GM18861 (cell line): Measurements from ENCODE around the gene ZBTB3.
"Not testable (repeated sequence)": the region's sequence is repeated elsewhere in the genome, so short reads cannot be mapped to it uniquely, and the experiment has no call there.

Experiments
- ATAC-seq: cut with Tn5 transposase; IDR thresholded peaks from one replicate; pipeline ENCODE4 v1.9.1; 2021; ENCODE audit not compliant: unreplicated experiment

The ZBTB3 gene

DNA sequence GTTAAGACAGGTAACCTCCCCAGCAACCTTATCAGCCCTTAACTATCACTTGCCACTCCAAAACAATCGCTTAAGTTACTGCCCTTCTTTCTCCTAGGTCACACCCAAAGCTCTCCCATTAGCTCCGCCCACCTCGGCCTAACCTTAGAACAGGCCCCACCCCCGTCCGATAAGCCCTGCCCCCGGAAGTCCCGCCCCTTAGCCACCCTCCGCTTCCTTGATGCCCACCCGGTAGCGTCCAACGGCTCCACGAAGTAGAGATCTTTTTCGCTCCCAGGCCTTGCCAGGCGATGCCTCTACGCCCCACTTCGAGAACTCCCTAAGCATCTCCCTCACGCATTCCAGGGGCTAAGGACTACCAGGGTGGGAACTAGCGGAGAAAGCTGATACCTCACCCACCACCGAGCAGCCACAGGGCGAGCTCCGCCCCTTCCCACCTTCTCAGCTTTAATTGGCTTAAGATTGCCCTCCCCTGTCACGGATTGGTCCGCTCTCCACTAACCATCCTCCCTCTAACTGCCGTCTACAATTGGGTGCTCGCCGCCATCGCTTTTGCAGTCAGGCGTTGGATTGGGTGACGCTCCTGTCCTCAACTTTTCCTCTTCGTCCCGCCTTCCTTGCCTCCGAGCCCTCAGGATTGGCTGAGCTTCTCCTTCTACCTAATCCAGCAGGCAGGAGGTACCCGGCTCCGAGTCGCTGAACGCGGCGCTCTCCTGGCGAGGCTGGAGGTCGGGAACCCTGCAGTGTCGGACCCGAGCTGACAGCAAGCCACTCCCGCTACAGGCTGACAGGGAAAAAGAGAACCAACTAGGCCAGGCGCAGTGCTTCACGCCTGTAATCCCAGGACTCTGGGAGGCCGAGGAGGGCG is at the start of gene ZBTB3:
ZBTB3 (minus strand) TSS at position 425 of the 868 bp plus-strand sequence. CDS start 496 bp downstream, outside the sequence.
- ATAC-seq = peak; percentile 96

DNA sequence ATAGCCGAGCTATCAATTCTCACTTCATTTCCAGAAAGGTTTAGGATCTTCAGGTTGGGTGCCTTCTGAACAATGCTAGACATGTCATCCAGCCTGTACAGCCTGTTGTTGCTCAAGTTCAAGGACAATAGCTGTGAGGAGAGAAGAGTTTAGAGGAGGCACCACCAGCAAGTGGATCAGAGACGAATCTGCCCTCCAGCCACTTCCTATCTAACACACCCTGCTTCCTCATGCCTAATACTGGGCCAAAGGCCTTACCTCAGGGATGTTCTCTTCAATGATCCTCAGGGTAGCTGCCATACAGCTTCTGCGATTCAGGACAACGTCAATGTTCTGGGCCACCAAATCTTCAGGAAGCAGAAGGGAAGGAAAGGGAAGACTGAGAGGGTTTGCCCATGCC is 47.1 kb upstream of the ZBTB3 start:
- ATAC-seq = no peak

DNA sequence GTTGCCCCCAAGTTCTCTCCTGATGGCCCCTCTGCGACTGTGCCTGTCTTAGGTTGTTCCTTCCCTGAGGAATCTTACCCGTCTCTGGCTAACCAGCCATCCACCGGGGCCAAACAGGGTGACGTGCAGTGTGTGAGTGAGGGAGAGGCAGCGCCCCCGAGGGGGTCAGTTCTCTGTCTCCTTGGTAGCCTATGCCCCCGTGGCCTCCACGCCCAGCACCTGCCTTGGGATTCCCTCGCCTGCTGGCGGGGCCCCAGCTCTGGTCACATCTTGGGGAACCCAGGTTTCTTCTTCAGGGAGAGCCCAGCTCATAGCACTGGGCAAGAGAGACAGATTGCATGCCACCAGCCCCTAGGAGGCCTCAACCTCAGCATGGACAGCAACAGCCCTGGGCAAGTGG is 45.5 kb upstream of the ZBTB3 start:
- no peak for ATAC-seq

DNA sequence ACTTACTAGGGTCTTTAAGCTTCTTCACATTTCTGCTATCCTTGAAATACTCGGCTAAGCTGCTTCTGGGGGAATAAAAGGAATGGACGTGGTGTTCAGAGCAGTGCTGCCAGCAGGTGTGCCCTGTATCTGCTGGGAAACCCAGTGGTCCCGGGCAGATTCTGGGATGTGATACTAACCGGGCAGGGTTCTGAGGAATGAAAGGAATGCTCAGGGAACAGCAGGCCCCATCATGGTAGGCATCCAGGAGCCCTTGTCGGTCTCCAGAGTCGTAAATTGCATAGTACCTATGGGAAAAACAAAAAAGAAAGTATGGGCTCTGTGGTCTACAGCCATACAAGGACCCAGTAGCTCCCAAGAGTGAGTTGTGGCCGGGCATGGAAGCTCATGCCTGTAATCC is 42.3 kb upstream of the ZBTB3 start:
- ATAC-seq = no peak

DNA sequence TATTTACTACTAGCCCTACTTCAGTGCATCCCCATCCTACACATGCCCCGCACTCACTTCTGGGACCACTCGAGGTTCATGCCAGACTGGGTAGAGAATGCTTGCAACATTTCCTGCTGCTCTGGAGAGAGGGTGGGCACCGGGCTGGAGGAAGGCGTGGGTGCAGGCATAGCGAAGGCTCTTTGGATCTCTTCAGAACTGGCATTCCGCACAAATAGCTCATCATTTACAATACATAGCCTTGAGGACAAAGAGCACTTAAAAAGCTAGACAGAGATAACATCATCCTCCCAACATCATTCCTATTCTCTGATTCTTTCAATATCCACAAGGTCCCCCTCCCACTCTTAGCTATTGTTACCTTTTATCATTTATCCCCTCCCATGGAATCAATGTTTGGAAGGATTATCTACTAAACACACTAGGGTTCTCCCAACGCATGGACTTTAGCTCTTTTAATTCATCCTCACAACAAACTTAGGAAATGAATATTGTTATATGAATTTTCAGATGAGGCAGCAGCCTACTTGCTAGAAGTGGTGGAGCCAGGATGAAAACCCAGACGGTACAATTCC is 40.3 kb upstream of the ZBTB3 start:
- ATAC-seq = no peak

DNA sequence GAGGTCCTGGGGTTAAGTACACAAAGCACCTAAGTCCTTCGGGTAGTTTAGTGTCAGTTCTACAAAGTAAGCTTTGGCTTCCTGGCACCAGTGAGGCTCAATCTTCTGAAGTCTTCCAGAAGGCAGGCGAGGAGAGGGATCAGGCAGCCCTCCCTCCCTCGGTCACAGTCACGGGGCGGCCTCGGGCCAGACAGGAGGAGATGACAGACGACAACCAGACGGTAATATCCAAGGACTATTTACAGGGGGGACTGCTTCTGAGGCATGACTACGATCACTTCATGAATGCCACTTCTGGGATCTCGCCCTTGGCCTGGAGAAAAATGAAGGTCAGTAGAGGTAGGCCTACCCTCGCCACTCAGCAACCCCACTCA is 38.2 kb upstream of the ZBTB3 start:
- ATAC-seq = no peak

DNA sequence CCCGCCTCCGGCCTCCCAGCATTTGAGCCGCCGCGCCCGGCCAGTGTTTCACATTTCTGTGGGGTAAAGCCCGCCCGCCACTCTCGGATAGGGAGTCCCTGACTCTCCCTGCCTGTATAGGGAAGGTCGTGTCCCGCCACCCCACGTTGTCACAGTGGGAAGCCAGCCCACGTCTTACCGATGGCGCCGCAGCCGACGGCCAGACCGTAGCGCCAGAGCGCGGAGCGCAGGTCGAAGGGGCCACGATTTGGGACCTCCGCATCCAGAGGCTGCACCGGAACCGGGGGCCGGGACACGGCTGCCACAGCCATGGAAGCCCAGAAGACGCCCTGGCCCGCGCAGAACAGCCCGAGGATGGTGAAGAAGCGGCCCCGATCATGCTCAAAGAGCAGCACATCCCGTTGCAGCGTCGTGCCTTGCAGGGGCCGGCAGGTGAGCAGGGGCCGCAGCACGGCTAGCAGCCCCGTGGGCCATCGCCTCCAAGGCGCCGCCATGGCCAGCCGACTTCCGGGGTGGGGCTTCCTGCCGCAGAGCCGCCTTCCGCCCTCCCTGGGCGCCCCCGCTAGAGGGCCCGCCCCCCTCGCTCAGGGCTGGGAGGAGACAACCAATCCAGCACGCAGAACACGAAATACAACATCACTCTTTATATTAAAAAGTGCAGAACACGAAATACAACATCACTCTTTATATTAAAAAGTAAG is 37.7 kb upstream of the ZBTB3 start, which contains the start of gene TMEM223:
TMEM223 (minus strand) TSS at position 506 of the 701 bp plus-strand sequence; CDS start at position 494, 12 bp downstream.
- peak; percentile 48 for ATAC-seq

DNA sequence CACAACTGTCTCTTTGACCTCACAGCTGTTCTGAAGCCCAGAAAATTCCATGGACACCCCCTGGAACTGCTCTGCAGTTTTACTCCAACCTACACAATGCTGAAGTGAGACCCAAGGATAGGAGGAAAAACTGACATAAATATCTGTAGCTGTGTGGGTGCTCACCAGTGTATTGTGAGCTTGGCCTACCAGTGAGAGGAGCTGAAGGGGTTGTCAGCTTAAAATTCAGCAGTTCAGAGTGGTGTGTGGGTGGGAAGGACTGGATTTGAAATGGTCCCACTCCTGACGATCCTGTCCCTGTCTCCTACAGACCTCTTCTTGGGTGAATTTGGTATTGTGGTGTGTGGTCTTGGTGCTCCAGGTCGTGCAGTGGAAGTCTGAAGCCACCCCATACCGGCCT is 35.6 kb upstream of the ZBTB3 start:
- no peak for ATAC-seq

DNA sequence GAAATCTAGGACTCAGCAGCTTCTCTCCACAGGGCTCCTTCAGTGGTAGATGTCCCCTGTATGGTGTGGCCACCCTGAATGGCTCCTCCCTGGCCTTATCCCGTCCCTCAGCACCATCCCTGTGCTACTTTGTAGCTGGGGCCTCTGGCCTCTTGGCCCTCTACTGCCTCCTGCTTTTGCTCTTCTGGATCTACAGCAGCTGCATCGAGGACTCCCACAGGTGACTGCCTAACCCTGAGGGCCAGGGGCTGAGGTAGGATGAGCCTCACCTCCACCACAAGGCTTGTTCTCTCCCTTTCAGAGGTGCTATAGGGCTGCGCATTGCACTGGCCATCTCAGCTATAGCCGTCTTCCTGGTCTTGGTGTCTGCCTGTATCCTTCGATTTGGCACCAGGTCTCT is 35.0 kb upstream of the ZBTB3 start:
- no peak for ATAC-seq

DNA sequence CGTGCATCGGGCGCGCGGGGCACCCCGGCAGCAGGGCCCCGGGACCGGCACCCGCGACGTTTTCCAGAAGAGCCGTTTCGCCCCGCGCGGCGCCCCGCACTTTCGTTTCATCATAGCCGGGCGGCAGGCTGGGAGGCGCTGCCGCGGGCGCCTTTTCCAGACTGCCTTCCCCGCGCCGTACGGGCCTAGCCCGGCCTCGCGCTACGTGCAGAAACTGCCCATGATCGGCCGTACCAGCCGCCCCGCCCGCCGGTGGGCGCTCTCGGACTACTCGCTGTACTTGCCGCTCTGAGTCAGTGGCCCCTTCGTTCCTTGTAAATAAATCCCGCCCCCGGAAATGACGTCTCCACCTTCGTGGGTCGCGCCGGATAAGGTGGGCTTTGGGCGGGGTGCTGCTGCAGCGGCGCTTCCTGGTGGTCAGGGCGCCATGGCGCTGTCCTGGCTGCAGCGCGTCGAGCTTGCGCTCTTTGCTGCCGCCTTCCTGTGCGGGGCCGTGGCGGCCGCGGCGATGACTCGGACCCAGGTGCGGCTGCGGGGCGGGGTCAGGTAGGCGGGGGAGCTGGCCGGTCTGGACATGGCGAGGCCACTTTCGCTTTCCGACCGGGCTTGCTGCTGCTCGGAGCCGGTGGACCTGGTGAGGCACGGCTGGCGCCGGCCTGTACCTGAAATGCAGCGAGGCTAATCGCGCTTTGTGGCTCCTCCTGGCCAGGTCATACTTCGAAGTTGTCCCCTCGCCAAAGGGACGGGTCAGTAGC is 33.2 kb upstream of the ZBTB3 start, which contains the start of gene TMEM179B:
TMEM179B (plus strand) TSS at position 398 of the 755 bp plus-strand sequence; CDS start at position 428, 30 bp downstream.
- peak; percentile 39 for ATAC-seq

DNA sequence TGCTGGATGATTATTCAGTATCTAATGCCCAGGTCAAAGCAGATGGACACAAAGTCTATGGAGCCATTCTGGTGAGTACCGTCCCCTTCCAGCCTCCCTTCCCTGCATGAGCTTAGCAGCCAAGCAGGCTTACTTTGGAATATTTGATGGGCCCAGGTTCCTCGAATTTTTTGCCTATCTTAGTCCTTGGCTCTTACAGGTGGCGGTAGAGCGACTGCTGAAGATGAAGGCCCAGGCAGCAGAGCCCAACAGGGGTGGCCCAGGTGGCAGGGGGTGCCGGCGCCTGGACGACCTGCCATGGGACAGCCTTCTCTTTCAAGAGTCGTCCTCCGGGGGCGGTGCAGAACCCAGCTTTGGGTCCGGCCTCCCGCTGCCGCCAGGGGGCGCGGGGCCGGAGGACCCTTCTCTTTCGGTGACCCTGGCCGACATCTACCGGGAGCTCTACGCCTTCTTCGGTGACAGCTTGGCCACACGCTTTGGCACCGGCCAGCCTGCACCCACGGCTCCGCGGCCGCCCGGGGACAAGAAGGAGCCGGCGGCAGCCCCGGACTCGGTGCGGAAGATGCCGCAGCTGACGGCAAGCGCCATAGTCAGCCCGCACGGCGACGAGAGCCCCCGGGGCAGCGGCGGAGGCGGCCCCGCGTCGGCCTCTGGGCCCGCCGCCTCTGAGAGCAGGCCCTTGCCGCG is 32.5 kb upstream of the ZBTB3 start:
- peak; percentile 56 for ATAC-seq

DNA sequence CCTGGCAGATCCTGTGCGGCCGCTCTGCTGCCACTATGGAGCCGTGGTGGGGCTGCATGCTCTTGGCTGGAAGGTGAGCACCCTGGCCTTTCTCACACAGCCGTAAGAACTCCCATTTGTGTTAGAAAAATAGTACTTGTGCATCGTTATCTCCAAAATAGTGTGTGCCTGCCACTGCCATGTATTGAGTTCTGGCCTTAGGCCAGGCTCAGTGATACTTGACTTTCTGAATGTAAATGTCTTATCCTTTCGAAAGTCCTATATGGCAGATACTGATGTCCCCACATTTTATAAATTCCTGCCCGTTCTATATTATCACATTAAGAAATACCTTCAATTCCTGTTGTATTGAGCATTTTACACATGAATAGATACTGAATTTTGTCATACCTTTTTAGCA is 28.8 kb upstream of the ZBTB3 start:
- ATAC-seq = no peak

DNA sequence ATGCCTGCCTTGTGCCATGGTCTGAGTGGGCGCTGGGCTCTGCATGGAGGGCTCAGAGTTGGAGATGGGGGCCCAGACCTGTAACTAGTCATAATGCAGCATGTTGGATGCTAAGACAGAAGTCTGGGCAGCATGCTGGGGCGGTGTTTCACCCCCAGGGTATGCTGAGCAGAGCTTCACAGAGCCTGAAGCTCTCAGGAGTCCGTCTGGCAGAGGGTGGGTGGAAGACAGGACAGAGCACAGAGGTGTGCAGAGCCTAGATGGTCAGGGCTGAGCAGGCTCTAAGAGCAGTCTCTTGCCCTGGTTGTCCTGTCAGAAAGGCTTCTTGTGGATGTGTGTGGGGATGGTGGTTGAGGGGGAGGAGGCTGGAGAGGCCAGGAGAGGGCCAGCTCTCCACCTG is 24.5 kb upstream of the ZBTB3 start:
- no peak for ATAC-seq

DNA sequence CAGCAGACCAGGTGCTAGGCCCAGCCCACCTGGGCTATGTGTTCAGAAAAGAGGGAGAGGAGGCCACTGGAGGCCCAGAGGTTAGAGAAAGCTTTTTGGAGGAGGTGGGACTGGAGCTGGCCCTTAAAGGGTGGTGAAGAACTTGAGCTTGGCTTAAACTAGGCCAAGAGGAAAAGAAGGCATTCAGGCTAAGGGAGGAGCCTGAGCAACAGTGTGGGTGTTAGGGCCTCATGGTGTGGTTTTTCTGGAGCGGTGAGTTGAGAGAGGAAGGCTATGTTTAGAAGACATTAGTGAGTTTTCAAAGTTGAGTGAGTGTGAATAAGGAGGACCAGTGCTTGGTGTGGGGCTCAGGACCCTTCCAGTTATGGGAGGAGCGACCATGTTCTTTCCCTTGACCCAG is 23.4 kb upstream of the ZBTB3 start:
- ATAC-seq = no peak

DNA sequence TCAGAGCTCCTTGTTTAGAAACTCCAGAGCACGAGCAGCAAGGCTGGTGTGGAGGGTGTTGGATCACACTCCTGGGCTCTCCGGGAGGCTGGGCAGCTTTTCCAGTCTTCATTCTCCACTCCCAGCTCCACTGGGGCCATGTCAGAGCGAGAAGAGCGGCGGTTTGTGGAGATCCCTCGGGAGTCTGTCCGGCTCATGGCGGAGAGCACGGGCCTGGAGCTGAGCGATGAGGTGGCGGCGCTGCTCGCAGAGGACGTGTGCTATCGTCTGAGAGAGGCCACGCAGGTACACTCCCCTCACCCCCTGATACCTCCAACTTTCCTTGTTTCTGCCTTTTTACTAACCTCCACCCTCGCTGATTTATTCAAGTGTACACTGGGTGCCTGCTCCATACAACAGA is 21.7 kb upstream of the ZBTB3 start:
- ATAC-seq = no peak

DNA sequence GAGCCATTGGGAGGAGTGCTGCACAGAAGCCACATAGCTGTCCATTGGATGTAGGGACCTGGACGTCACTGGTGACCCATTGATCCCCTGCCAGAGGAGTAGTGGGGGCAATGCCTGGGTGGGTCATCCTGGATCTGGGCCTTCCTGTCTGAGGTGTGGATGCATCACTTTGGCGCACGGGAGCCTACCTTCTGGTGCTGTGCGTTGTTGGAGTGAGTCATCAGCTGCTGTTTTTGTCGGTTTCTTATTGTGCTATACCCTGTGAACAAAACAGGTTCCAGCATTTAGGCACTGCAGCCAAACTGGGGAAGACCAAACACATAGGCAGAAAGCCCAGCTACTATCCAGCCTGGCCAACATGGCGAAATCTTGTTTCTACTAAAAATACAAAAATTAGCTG is 20.4 kb upstream of the ZBTB3 start:
- no peak for ATAC-seq

DNA sequence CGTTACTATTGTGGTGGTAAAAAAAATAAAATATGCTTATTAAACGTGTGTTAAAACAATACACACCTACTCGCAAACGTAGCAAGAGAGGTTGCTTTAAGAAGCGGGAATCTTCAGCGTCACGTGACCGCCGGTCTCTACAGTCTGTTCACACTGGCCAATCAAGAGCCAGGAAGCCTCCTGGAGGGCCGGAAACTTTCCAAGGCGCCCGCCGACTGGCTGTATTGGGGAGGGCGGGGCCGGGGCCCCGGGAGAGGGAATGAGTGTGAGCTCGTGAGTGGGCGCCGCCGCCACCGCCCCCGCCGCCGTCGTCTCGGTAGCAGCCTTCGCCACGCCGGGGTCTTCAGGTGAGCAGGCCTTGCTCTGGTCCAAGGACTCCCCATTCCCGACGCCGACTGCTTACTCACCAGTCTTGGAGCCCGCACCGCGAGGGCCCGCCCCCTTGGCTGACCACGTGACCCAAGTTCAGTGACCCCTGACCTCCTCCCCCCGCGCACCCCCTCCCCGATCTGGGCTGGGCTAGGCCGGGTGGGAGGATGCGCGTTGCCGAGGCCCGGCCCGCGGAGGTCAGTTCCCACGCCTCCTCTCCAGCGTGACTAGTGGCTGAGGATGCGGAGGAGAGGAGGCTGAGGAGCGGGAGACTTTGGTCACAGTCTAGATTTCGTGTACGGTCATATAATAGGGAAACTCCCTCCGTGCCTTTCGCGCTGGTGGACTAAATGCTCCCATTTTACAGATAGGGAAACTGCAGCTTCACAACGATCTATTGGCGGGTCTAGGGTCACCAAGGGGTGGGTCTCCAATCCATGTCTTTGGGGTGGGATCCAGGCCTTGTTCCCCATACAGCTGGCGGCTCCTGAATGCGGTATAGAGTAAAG is 17.4 kb upstream of the ZBTB3 start, which contains the start of gene TAF6L:
TAF6L (plus strand) TSS at position 253 of the 878 bp plus-strand sequence. CDS start 4,388 bp downstream, outside the sequence.
- peak; percentile 75 for ATAC-seq

DNA sequence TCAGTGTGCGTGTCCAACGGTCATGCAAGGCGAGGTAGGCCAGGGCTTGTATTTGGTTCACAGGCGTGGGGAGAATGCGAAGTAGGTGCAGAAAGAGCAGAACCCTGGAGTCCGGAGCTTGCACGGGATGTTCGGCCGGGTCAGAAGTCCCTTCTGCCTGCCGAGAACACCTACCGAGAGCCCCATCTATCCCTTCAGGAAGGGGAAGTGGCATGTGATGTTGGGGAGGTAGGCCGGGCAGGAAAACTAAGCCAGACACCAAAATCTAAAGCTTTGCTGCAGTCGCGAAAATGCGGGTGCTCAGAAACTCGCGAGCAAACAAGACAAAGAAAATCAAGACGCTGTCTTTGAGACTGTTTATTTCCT is 16.8 kb upstream of the ZBTB3 start:
- no peak for ATAC-seq

DNA sequence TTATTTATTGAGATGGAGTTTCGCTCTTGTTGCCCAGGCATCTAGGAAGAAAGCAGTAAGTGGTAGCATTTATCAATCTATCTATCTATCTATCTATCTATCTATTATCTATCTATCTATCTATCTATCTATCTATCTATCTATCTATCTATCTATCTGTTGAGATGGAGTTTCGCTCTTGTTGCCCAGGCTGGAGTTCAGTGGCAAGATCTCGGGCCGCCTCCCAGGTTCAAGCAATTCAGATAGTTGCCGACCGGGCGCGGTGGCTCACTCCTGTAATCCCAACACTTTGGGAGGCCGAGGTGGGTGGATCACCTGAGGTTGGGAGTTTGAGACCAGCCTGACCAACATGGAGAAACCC is 6.9 kb upstream of the ZBTB3 start:
- ATAC-seq = not testable (repeated sequence)
